Midbrain (tissue), 1 donor: ENCODE data around the gene RPL18A.

Experiments used
- DNase-seq: peaks from one replicate; lab custom pipeline; 2025; lab: John Stamatoyannopoulos, UW

The RPL18A gene

GRCh38 chr19:17910791-17911360 lies 51.2 kb downstream of the RPL18A start:
- DNase-seq = no peak
